Left lung (tissue), 10 donors: ENCODE data around the gene VPS35L. TPM values are rescaled to one million over a fixed set of nuclear protein-coding genes. Genes with fewer than 3 reads are reported as not detected.
A peak's percentile ranks its signal among the peaks of the same experiment; 100 is the strongest.

Source experiments
- ATAC-seq: fragments of 200-7000 bp; cut with Tn5 transposase; one replicate; pipeline ENCODE4 v1.9.1; 2020; ENCODE audit warnings: moderate library complexity
- DNase-seq, 4 donors: peaks; one replicate each; pipeline ENCODE4 v3.0.0-alpha.2; 2013 to 2020
- H3K27ac ChIP-seq, 2 donors: fragments of 200-600 bp; sonication (generic) in 1 of 2; one replicate each; pipeline versions ENCODE4 v1.5.0 to v1.8.0; 2020 to 2021
- H3K27me3 ChIP-seq, 2 donors: fragments of 200-600 bp; sonication (generic) in 1 of 2; one replicate each; pipeline versions ENCODE4 v1.5.0 to v1.8.0; 2020 to 2021
- H3K36me3 ChIP-seq, 2 donors: fragments of 200-600 bp; sonication (generic) in 1 of 2; one replicate each; pipeline versions ENCODE4 v1.5.0 to v1.8.0; 2020 to 2021
- H3K4me1 ChIP-seq, 2 donors: fragments of 200-600 bp; one replicate each; pipeline ENCODE4 v1.8.0; 2021
- H3K4me3 ChIP-seq, 2 donors: fragments of 200-600 bp; sonication (generic) in 1 of 2; one replicate each; pipeline versions ENCODE4 v1.5.0 to v1.8.0; 2020 to 2021; ENCODE audit warnings: mild to moderate bottlenecking in 1 of 2
- H3K9me3 ChIP-seq, 2 donors: fragments of 200-600 bp; sonication (generic) in 1 of 2; one replicate each; pipeline versions ENCODE4 v1.5.0 to v1.8.0; 2020 to 2021
- intact Hi-C, 2 donors: fragments of 100-400 bp; cut with DNase I; formaldehyde crosslinking; loops; one replicate each; pipeline versions ENCODE4 v1.11.2 to v1.14.2; 2022
- polyA plus RNA-seq, 6 donors: library from polyadenylated mRNA; unstranded; fragments of 120-200 nt; gene quantifications; one replicate each; pipeline ENCODE4 v1.2.1, GENCODE V29; 2013; ENCODE audit not compliant: insufficient read length in 6 of 6
- total RNA-seq, 2 donors: library from RNA; stranded (reverse); fragmentation: NEBNext Ultra II Directional; extraction: Animal tissue kit (Norgen Biotek cat#: 25700); gene quantifications; one replicate each; pipeline ENCODE4 v1.2.1, GENCODE V29; 2021
- TF ChIP-seq, protein P1 (sequence below), 2 donors: fragments of 200-600 bp; sonication (generic) in 1 of 2; IDR thresholded peaks; one replicate each; pipeline versions ENCODE4 v1.5.0 to v1.8.0; 2021; ENCODE audit warnings: antibody characterized with exemption in 2 of 2
- donor health status: DM: no; HTN: yes; CAD: no.
- donor health status: DM: no; HTN: no; CAD: no.

VPS35L gene
- total and polyA plus RNA-seq, 8 donors: 54.8 to 70.2 (median 57.7) TPM

DNA sequence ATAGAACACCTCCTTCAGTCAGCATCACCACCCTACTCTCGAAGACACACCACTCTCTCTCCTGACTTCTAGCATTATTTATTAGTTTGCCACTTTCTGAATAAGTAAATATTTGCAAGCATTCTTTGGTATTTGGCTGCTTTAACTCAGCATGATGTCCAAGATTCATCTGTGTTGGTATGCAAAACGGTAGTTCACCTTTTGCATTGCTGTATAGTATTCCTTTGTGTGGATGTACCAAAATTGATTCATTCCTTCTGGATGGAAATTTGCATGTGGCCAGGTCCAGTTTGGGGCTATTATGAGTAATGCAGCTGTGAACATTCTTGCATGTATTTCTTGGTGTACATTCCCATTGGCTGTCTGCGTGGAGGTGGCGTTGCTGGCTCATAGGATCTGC lies 129.7 kb downstream of the VPS35L start:
- intact Hi-C loops: no loop called here
- ATAC-seq: no peak
- Histone ChIP-seq H3K9me3 (no peaks in the 10 kb centered on the region), H3K27ac (no peak overlapping the region), H3K4me3 (no peak overlapping the region), H3K27me3 (no peaks in the 10 kb centered on the region), H3K36me3 (peaks cover 0 to 64% of the 10 kb centered on the region in 2 donors), H3K4me1 (no peaks in the 10 kb centered on the region)
- TF ChIP-seq, protein P1, sequence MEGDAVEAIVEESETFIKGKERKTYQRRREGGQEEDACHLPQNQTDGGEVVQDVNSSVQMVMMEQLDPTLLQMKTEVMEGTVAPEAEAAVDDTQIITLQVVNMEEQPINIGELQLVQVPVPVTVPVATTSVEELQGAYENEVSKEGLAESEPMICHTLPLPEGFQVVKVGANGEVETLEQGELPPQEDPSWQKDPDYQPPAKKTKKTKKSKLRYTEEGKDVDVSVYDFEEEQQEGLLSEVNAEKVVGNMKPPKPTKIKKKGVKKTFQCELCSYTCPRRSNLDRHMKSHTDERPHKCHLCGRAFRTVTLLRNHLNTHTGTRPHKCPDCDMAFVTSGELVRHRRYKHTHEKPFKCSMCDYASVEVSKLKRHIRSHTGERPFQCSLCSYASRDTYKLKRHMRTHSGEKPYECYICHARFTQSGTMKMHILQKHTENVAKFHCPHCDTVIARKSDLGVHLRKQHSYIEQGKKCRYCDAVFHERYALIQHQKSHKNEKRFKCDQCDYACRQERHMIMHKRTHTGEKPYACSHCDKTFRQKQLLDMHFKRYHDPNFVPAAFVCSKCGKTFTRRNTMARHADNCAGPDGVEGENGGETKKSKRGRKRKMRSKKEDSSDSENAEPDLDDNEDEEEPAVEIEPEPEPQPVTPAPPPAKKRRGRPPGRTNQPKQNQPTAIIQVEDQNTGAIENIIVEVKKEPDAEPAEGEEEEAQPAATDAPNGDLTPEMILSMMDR (IDR thresholded peaks at IDR 0.05): no peak
- DNase-seq: no peak

DNA sequence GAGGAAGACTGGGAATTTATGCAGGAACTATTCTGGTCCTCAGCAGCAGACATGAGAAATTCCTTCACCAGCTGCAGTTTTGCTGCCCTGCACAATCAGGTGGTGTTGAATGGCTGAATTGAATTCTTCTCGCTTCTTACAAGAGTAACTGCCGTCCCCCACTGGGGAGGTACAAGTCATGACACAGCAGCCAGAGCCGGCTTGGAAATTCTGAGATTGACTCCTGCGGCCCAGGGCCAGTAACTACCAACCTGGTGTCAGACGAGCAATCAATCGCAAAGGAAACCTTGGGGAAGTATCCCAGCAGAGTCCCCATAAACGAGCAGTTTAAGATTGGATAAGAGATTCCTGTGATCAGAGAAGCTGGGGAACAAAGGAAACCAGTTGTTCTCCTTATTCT lies 131.8 kb downstream of the VPS35L start:
- Histone ChIP-seq H3K27ac (no peak overlapping the region), H3K9me3 (no peaks in the 10 kb centered on the region), H3K4me1 (peaks cover 0 to 12% of the 10 kb centered on the region in 2 donors), H3K27me3 (no peaks in the 10 kb centered on the region), H3K4me3 (no peak overlapping the region), H3K36me3 (peaks cover 0 to 71% of the 10 kb centered on the region in 2 donors)
- ATAC-seq: no peak
- intact Hi-C loops: no loop called here
- DNase-seq: no peak
- TF ChIP-seq, protein P1 (IDR thresholded peaks at IDR 0.05): no peak

DNA sequence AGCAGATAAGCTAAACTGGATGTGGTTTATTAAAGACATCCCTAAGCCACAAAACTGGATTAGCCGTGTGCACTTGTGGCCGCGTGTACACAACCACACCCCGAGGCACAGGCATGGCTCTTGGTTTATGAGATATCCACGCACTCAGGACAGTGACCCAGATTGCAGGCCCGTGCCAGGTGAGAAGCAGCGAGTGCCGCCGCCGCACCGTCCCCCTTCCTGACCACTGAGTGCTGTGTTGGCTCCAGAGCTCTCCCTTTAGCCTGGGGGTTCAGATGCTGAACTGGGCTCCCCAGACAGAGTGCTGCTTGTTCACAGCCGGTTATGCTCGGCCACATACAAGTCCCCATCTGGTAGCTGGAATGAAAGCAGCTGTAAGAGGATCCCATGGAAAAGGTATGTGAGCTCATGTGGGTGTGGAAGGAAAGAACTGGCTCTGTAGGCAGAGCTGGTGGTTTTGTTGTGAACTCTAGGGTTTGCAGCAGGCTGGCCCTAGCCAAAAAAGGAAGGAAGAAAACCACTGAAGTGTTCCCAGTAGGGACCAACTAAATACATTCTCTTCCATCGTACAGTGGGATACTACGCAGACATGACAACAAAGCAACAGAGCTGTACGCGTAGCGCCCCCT lies 133.0 kb downstream of the VPS35L start:
- ATAC-seq (no peak), DNase-seq (no peak)
- intact Hi-C loops: no loop called here
- Histone ChIP-seq H3K4me1 (peaks cover 0 to 12% of the 10 kb centered on the region in 2 donors), H3K4me3 (no peak overlapping the region), H3K9me3 (no peaks in the 10 kb centered on the region), H3K27me3 (no peaks in the 10 kb centered on the region), H3K27ac (no peak overlapping the region), H3K36me3 (peaks cover 0 to 68% of the 10 kb centered on the region in 2 donors)
- TF ChIP-seq, protein P1 (IDR thresholded peaks at IDR 0.05): no peak

DNA sequence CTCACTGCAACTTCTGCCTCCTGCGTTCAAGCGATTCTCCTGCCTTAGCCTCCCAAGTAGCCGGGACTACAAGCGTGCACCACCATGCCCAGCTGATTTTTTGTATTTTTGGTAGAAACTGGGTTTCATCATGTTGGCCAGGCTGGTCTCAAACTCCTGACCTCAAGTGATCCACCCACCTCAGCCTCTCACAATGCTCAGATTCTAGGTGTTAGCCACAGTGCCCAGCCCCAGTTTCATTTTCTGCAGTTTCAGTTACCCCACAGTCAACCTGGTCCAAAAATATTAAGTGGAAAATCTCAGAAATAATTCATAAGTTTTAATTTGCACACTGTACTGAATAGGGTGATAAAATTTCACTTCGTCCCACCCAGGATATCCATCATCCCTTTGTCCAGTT lies 133.8 kb downstream of the VPS35L start:
- H3K36me3 ChIP-seq: peaks cover 0 to 68% of the 10 kb centered on the region in 2 donors
- H3K27ac ChIP-seq: no peak overlapping the region
- TF ChIP-seq, protein P1 (IDR thresholded peaks at IDR 0.05): no peak
- DNase-seq: no peak
- H3K4me3 ChIP-seq: no peak overlapping the region
- no peaks in the 10 kb centered on the region for H3K9me3 ChIP-seq
- H3K4me1 ChIP-seq: peaks cover 0 to 12% of the 10 kb centered on the region in 2 donors
- intact Hi-C loops: no loop called here
- no peaks in the 10 kb centered on the region for H3K27me3 ChIP-seq
- ATAC-seq: no peak

DNA sequence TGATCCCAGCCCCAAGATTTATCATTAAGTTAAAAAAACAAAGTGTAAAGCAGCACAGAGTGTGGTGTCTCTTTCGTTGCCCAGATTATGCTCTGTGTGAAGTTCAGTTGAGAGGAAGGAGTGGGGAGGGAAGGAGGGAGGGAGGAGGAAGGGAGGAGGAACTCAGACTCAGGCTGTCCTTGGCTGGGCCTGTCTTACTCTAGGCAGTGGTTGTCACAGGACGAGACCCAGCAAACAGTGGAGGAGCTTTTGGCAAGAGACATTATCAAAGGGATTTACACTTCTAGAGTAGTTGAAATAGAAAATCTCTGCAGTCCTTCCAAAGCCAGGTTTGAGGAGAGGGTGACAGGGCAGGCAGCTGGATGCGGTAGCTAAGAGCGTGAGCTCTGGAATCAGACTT lies 134.7 kb downstream of the VPS35L start:
- Histone ChIP-seq H3K9me3 (no peaks in the 10 kb centered on the region), H3K4me3 (no peak overlapping the region), H3K27ac (peak overlapping the region in 1 of 2 donors; percentile 35), H3K27me3 (no peaks in the 10 kb centered on the region), H3K36me3 (peaks cover 0 to 60% of the 10 kb centered on the region in 2 donors), H3K4me1 (peaks cover 0 to 12% of the 10 kb centered on the region in 2 donors)
- DNase-seq (no peak), ATAC-seq (peak; percentile 48)
- intact Hi-C loops: no loop called here
- TF ChIP-seq, protein P1 (IDR thresholded peaks at IDR 0.05): no peak
